Fibroblast of pulmonary artery (primary cell): ENCODE data around the gene IL19.

Experiments used
- DNase-seq: peaks from one replicate; pipeline ENCODE4 v3.0.0-alpha.2; 2010; ENCODE audit warnings: low read depth
- H3K4me3 ChIP-seq: replicated peaks from 2 replicates; pipeline ENCODE4 v1.5.1; 2011; ENCODE audit warnings: low read depth, mild to moderate bottlenecking, control low read depth, low read length, moderate library complexity
- TF ChIP-seq, protein P1 (sequence below): IDR thresholded peaks from 2 replicates; pipeline ENCODE4 v1.5.1; 2011; ENCODE audit warnings: mild to moderate bottlenecking, control low read depth, low read length, inconsistent platforms; ENCODE audit errors: missing control alignments

IL19 gene

DNA sequence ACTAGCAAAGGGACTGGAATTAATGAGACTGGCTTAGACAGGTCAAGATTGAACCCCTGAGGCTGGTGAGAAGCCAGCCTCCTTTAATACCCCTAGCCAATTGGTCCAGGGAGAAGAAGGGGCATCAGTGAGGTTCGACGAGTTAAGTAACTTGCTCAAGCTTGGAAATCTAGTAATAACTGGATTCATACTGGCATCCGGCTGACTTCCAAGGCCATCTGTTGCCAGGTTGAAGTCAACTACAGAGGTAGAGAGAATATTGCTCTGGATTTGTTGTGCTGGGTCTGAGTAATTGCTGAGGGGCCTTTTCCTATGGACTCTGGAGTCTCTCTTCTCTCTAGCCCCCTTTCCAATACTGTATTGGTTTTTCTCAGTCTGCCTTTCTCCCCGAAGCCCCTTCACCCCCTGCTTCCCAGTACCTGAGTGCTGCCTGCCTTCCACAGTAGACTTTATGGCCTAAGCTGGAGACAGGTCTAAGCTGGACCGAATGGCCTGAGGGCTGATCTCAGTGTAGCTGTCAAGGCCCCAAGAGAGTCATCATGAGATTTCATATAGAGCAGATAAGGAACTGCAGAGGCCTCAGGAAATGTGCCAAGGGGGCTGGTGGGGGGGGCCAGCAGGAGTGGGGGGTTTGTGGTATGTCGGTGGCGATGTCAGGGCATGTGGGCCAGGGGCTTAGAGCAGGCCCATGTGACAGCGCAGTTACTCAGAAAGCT is 42.4 kb upstream of the IL19 start:
- no peak overlapping the region for H3K4me3 ChIP-seq
- no peak for DNase-seq
- TF ChIP-seq, protein P1, sequence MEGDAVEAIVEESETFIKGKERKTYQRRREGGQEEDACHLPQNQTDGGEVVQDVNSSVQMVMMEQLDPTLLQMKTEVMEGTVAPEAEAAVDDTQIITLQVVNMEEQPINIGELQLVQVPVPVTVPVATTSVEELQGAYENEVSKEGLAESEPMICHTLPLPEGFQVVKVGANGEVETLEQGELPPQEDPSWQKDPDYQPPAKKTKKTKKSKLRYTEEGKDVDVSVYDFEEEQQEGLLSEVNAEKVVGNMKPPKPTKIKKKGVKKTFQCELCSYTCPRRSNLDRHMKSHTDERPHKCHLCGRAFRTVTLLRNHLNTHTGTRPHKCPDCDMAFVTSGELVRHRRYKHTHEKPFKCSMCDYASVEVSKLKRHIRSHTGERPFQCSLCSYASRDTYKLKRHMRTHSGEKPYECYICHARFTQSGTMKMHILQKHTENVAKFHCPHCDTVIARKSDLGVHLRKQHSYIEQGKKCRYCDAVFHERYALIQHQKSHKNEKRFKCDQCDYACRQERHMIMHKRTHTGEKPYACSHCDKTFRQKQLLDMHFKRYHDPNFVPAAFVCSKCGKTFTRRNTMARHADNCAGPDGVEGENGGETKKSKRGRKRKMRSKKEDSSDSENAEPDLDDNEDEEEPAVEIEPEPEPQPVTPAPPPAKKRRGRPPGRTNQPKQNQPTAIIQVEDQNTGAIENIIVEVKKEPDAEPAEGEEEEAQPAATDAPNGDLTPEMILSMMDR: no peak

DNA sequence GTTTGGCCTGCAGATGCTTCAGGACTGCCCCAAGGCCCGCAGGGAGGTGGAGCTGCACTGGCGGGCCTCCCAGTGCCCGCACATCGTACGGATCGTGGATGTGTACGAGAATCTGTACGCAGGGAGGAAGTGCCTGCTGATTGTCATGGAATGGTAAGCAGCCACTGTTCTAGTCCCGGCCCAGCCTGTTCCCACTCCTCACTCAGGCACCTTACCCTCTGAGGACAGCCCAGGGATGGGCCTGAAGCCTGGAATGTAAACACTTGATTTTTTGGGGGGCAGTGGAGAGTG is 41.9 kb upstream of the IL19 start:
- no peak overlapping the region for H3K4me3 ChIP-seq
- TF ChIP-seq, protein P1: no peak
- no peak for DNase-seq

DNA sequence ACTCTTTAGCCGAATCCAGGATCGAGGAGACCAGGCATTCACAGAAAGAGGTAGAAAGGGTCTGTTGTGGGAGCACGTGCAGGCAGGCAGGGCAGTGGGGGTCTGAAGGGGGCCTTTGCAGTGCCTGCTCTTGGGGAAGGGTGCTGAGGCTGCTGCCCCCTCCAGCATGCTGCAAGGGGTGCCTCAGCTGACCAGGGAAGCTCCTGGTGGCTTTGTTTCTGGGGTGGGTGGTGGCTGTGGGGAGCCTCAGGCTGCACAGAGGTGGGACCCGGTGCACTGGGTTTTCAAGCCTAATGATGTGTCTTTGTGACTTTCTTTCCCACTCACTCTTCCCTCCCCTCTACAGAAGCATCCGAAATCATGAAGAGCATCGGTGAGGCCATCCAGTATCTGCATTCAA is 41.5 kb upstream of the IL19 start:
- H3K4me3 ChIP-seq: no peak overlapping the region
- TF ChIP-seq, protein P1: no peak
- DNase-seq: no peak

DNA sequence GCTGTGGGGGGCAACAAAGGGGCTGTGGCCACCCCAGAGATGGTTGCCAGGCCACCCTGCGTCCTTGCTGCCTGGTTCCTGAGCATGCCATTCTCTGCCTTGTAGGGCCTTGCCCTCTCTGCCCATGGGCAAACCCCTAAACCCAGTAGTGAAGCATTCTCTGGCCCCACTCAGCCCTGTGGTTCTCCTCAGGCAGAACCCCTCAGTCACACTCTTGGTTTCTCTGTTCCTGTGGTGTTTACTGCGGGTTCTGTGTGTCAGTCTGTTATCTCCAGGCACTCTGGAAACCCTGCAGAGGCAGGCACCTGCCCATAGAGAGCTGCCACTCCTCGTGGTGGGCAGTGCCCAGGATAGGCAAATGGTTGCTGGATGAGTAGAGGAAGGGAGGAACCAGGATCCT is 41.1 kb upstream of the IL19 start:
- DNase-seq: no peak
- no peak overlapping the region for H3K4me3 ChIP-seq
- TF ChIP-seq, protein P1: no peak

DNA sequence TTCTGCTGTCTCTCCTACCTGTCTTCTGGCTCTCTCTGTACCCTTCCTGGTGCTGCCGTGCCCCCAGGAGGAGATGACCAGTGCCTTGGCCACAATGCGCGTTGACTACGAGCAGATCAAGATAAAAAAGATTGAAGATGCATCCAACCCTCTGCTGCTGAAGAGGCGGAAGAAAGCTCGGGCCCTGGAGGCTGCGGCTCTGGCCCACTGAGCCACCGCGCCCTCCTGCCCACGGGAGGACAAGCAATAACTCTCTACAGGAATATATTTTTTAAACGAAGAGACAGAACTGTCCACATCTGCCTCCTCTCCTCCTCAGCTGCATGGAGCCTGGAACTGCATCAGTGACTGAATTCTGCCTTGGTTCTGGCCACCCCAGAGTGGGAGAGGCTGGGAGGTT is 38.1 kb upstream of the IL19 start:
- H3K4me3 ChIP-seq: no peak overlapping the region
- TF ChIP-seq, protein P1: no peak
- DNase-seq: no peak

DNA sequence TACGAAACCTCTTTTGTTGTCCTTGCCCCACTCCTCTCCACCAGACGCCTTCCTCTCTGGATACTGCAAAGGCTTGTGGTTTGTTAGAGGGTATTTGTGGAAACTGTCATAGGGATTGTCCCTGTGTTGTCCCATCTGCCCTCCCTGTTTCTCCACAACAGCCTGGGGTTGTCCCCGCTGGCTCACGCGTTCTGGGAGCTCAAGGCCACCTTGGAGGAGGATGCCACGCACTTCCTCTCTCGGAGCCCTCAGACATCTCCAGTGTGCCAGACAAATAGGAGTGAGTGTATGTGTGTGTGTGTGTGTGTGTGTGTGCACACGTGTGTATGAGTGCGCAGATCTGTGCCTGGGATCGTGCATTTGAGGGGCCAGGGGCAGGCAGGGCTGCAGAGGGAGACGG is 37.6 kb upstream of the IL19 start:
- TF ChIP-seq, protein P1: no peak
- no peak for DNase-seq
- no peak overlapping the region for H3K4me3 ChIP-seq

DNA sequence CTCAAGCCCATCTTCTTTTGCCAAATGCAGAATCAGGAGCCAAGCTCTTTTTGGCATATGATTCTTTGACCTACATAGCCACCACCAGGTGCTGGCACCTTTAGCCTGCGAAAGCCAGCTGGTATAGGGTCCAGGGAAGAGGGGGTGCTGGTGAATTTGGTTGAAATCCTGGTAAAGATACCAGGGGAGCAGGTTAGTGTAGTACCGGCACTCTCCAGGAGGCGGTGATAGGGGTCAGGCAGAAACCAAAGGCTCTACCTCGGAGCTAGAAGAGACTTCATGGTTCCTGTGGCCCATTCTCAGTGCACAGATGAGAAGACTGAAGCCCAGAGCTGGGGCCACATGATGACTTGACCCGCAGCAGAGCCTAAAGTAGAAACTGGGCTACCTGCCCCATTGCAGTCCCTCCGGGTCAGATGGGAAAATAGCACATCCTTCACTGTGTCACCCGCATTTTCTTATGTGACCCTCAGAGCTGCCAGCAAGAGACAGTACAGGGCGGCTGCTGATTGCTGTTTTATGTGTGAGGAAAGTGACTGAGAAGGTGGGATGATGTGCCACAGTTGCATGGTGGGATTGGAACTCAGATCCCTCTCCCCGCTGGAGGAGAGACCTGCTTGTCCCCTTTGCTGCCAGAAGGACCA is 36.0 kb upstream of the IL19 start:
- TF ChIP-seq, protein P1: peak; percentile 88
- peak; percentile 59 for DNase-seq
- no peak overlapping the region for H3K4me3 ChIP-seq
